Measurements from ENCODE around the gene STAM.
"Not testable (repeated sequence)": the region's sequence is repeated elsewhere in the genome, so short reads cannot be mapped to it uniquely, and the experiment has no call there.

The STAM gene

DNA sequence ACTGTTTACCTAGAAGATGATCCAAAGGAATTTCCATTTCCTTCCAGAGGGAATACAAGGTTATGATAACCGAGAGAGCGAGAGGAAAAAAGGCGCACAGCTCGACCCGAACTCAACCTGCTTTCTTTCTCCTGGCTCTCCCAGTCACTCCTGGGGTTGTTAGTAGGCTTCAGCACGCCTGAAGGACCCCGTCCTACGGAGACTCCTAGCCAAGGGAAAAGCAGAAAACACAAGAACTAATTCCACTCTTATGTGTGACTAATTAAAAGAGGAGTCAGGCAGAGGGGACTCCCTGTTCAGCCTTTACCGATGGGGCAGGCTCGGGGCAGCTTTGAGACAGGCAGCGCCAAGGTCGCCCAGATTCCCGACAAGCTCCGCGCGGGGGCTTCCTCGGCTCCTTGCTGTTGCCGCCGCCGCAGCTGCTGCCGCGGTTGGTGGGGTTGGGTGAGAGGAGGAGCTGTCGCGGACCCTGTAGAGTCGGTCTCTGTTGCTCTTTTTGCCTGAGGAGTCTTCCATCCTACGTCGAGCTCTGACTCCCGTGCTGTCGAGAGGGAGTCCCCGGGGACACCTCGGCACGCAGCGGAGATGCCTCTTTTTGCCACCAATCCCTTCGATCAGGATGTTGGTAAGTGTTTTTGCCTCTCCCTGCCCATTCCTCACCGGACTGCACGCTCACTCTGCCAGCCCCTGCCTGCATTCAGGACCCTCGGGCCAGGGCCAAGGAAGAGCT lies at the start of gene STAM:
STAM (plus strand) TSS at position 397 of the 730 bp plus-strand sequence; CDS start at position 586, 189 bp downstream.
- DNase-seq (ENCODE audit: low read depth): peak; percentile 79

GRCh38 chr10:17597386-17597785 lies 46.6 kb upstream of the STAM start:
- no peak for DNase-seq (ENCODE audit: low read depth)

GRCh38 chr10:17599089-17599488 lies 44.9 kb upstream of the STAM start:
- no peak for DNase-seq (ENCODE audit: low read depth)

DNA sequence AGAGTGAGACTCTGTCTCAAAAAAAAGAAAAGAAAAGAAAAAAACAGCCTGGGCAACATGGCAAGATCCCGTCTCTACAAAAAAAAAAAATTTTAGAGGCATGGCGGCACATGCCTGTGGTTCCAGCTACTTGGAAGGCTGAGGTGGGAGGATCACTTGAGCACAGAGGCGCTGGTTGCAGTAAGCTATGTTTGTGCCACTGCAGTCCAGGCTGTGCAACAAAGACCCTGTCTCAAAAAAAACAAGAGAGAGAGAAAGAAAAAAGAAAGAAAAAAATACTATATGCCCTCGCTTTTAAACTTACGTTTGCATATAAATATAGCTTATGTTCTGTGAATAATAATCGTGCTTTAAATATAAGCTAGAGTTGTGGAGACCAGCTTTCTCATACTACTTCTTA lies 38.0 kb upstream of the STAM start:
- no peak for DNase-seq (ENCODE audit: low read depth)

DNA sequence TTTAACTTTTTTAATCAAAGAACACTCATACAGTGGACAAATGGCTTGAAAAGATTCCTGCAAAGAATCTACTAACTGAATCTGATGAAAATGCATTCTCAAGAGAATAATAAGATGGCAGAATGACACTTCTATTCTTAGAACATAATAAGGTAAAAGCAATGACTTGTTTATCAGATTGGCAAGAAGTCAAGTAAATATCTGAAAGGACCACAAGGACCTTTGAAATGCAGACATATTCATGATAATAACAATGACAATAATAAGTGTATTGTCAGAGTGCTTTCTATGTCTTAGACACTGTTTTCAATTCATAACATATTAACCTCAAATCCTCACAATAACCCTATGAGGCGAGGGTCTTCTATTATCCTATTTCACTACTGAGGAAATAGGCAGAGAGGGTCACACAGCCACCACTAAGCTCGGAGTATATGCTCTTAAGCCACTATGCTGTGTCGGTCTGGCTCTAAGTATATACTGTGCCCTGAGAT lies 37.4 kb upstream of the STAM start:
- no peak for DNase-seq (ENCODE audit: low read depth)

GRCh38 chr10:17607060-17607459 lies 36.9 kb upstream of the STAM start:
- DNase-seq (ENCODE audit: low read depth): no peak

GRCh38 chr10:17607603-17608332 lies 36.2 kb upstream of the STAM start:
- no peak for DNase-seq (ENCODE audit: low read depth)

GRCh38 chr10:17609523-17610079 lies 34.4 kb upstream of the STAM start:
- DNase-seq (ENCODE audit: low read depth): no peak

GRCh38 chr10:17616403-17617030 lies 27.4 kb upstream of the STAM start:
- no peak for DNase-seq (ENCODE audit: low read depth)

DNA sequence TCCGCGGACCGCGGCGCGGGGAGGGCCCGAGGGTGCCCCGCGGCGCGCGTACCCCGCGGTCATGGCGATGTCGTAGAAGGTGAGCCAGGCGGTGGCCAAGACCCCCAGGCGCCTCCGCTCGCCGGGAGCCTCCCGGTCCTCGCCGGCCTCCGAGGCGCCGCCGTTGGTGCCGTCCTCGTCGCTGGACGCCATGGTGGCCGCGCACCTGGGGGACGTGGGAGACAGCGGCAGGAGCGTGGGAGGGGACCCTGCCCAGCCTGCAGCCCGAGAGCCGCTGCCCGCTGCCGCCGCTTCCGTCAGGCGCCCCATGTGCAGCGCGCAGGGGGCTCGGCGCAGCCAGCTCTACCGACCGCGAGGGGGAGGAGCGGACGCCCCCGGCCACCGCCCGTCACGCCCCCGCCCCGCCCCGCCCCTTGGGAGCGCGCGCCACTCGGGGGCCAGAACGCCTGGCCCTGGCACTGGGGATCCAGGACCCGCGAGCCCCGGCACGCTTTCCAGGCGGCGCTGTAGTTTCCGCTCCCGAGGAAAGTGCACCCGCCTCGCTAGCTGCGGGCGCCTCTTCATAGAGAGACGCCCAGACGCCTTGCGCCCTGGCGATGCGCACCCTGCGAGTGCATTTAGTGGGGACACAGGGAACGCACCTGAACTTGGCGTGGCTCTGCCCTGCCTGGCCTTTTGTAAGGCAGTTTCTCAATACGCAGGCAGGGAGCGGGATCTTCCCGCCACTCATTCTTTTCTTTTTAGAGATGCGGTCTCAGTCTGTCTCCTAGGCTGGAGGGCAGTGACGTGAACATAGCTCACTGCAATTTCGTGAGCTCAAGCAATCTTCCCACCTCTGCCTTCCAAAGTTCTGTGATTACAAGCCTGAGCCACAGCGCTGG lies 26.7 kb upstream of the STAM start, which contains the start of gene HACD1:
HACD1 (minus strand) TSS at position 344 of the 881 bp plus-strand sequence; CDS start at position 309, 35 bp downstream.
- no peak for DNase-seq (ENCODE audit: low read depth)

DNA sequence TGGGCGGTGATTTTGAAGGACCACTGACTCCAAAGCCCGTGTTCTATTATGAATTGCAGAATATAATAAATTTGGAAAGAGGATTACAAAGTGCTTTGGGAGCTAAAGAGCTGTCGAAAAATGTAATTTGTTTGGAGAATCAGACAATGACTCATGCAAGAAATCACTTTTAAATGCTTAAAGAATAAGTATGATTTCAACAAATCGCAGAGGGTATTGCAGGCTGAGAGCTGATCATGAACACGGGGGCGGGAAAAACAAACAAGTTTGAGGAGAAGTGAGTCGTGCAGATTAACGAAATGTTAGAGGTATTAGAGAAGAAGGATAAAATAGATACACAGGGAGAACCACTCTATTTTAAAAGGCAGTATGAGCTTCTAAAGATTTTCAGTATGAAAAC lies 21.9 kb upstream of the STAM start:
- no peak for DNase-seq (ENCODE audit: low read depth)

- DNase-seq (ENCODE audit: low read depth): no peak
Measured at GRCh38 chr10:17624996-17625395, 19.0 kb upstream of the STAM start.

- DNase-seq (ENCODE audit: low read depth): no peak
Measured at GRCh38 chr10:17626656-17627055, 17.3 kb upstream of the STAM start.

- not testable (repeated sequence) for DNase-seq (ENCODE audit: low read depth)
Measured at GRCh38 chr10:17632590-17632989, 11.4 kb upstream of the STAM start.

DNA sequence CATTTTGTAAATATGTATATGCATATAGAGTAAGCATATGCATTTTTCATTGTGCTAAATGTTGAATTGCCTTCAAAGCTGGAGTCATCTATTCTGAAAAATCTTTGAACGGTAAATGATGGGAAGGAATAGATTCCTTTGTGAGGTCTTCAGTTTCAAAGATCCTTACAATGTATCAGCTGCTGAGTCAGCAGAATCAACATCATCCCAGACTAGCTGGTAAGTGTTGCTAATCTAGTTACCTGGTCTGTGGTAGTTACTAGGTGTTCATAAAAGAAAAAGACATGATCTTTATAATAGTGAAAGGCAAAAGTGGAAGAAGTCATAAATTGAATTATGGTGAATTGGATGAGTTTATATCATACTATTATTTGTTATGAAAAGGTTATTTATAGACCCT lies 10.6 kb upstream of the STAM start:
- no peak for DNase-seq (ENCODE audit: low read depth)

DNA sequence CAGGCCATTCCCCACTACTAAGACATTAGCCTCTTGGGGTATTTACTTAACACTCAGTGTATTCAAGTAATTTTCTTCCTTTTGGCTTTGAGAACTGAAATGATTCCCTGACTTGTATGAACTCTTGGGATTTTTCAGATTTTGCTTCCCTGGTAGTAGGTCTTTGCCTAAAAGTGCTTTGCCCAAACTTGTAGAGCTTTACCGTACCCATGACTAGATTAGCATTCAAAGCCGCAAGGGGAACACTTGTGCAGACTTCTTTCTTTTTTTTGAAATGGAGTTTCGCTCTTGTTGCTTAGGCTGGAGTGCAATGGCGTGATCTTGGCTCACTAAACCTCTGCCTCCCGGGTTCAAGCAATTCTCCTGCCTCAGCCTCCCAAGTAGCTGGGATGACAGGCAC lies 6.1 kb upstream of the STAM start:
- DNase-seq (ENCODE audit: low read depth): no peak

DNA sequence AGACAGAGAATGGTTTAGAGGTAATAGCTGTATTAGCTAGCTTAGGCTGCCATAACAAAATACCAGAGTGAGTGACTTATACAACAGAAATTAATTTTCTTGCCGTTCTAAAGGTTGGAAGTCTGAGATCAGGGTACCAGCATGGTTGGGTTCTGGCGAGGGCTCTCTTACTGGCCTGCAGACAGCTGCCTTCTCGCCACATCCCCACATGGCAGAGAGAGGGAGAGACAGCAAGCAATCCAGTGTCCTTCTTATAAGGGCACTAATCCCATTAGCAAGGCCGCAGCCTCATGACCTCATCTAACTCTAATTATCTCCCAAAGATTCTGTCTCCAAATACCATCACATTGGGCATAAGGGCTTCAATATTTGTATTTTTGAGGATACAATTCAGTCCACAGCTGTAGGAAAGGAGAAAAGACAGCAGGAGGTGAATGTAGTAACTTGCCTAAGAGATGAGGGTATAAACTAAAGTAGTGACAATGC lies 3.6 kb upstream of the STAM start:
- DNase-seq (ENCODE audit: low read depth): no peak

- no peak for DNase-seq (ENCODE audit: low read depth)
Measured at GRCh38 chr10:17643339-17643754, 604 bp upstream of the STAM start.

- no peak for DNase-seq (ENCODE audit: low read depth)
Measured at GRCh38 chr10:17644485-17644943, 563 bp downstream of the STAM start.

- DNase-seq (ENCODE audit: low read depth): no peak
Measured at GRCh38 chr10:17645621-17646345, 1.8 kb downstream of the STAM start.
